Upper lobe of left lung (tissue), 6 donors: ENCODE results near the gene CRX. TPM values are rescaled to one million over a fixed set of nuclear protein-coding genes. Genes with fewer than 3 reads are reported as not detected.
"Not testable (repeated sequence)": the region's sequence is repeated elsewhere in the genome, so short reads cannot be mapped to it uniquely, and the experiment has no call there.

ENCODE experiments used
- ATAC-seq, 2 donors: fragments of 200-7000 bp; cut with Tn5 transposase; one replicate each; pipeline ENCODE4 v1.9.1; 2022; ENCODE audit warnings: mild to moderate bottlenecking in 2 of 2, moderate library complexity in 2 of 2; ENCODE audit not compliant: low FRiP score in 2 of 2
- DNase-seq, 2 donors: peaks; one replicate each; pipeline ENCODE4 v3.0.0-alpha.2; 2019 to 2020
- H3K27ac ChIP-seq, 4 donors: fragments of 200-600 bp; sonication (generic); one replicate each; pipeline ENCODE4 v1.5.1; 2016 to 2019
- H3K27me3 ChIP-seq, 4 donors: fragments of 200-600 bp; sonication (generic); one replicate each; pipeline ENCODE4 v1.5.1; 2017 to 2019
- H3K36me3 ChIP-seq, 4 donors: fragments of 200-600 bp; sonication (generic); one replicate each; pipeline ENCODE4 v1.5.1; 2016 to 2019
- H3K4me1 ChIP-seq, 4 donors: fragments of 200-600 bp; sonication (generic); one replicate each; pipeline ENCODE4 v1.5.1; 2018 to 2019
- H3K4me3 ChIP-seq, 4 donors: fragments of 200-600 bp; sonication (generic); one replicate each; pipeline ENCODE4 v1.5.1; 2017 to 2019; ENCODE audit warnings: mild to moderate bottlenecking in 2 of 4, moderate library complexity in 1 of 4
- H3K9me3 ChIP-seq, 4 donors: fragments of 200-600 bp; sonication (generic); one replicate each; pipeline ENCODE4 v1.5.1; 2018 to 2019
- EP300 ChIP-seq, 4 donors: sonication (generic); formaldehyde crosslinking; IDR thresholded peaks; one replicate each; pipeline ENCODE4 v1.5.1; 2017; ENCODE audit warnings: antibody characterized with exemption in 4 of 4, control low read depth in 2 of 4
- POLR2A ChIP-seq, 4 donors: fragments of 450-650 bp; IDR thresholded peaks; one replicate each; pipeline ENCODE4 v1.5.1; 2016 to 2017; ENCODE audit warnings: antibody characterized with exemption in 4 of 4, mild to moderate bottlenecking in 2 of 4
- POLR2AphosphoS5 ChIP-seq, 2 donors: sonication (generic); formaldehyde crosslinking; IDR thresholded peaks; one replicate each; pipeline ENCODE4 v1.5.1; 2017; ENCODE audit warnings: antibody characterized with exemption in 2 of 2
- WGBS, 2 donors: methylation state at CpG; one replicate each; pipeline ENCODE4 v1.1.5; 2017 to 2018; 5-methylcytosine and 5-hydroxymethylcytosine counted together
- total RNA-seq, 6 donors: library from RNA; depleted of rRNA in 4 of 6; stranded (reverse); fragments of >200 nt in 4 of 6; gene quantifications; one replicate each; pipeline versions ENCODE4 v1.1.0 to v1.2.1, GENCODE V29; 2016 to 2021
- TF ChIP-seq, protein P1 (sequence below), 6 experiments: fragments of 450-650 bp in 4 of 6; fragments of 200-600 bp in 2 of 6; sonication (generic) in 2 of 6; IDR thresholded peaks; one replicate each; pipeline ENCODE4 v1.5.1; 2016 to 2019; ENCODE audit warnings: antibody characterized with exemption in 6 of 6
- donor health status: DM: no; HTN: no; CAD: no; lungs with moderate emphysema.
- donor health status: DM: no; HTN: yes; CAD: no; lungs with severe emphysema.

CRX gene
- total RNA-seq, 6 donors from 2014 or later, result not detected

DNA sequence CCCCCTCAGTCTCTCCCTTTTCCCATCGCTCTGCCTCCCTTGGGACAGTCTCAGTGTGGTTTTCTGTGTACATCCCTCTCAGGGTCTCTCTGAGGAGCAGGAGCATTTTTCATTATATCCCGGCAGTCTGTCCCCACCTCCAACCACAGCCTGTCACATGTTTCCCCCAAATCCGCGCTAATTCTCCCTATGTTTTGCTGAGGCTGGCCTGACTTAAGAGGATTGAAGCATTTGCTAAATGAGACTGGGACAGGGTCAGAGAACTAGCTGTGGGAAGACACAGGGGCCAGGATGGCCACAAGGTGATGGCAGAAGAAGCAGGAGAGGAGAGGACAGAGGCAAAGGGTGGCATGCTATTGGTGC is 22.9 kb upstream of the CRX start:
- TF ChIP-seq POLR2AphosphoS5 (IDR thresholded peaks at IDR 0.05) (no peak), POLR2A (IDR thresholded peaks at IDR 0.05) (no peak), EP300 (IDR thresholded peaks at IDR 0.05) (no peak)
- TF ChIP-seq, protein P1, sequence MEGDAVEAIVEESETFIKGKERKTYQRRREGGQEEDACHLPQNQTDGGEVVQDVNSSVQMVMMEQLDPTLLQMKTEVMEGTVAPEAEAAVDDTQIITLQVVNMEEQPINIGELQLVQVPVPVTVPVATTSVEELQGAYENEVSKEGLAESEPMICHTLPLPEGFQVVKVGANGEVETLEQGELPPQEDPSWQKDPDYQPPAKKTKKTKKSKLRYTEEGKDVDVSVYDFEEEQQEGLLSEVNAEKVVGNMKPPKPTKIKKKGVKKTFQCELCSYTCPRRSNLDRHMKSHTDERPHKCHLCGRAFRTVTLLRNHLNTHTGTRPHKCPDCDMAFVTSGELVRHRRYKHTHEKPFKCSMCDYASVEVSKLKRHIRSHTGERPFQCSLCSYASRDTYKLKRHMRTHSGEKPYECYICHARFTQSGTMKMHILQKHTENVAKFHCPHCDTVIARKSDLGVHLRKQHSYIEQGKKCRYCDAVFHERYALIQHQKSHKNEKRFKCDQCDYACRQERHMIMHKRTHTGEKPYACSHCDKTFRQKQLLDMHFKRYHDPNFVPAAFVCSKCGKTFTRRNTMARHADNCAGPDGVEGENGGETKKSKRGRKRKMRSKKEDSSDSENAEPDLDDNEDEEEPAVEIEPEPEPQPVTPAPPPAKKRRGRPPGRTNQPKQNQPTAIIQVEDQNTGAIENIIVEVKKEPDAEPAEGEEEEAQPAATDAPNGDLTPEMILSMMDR (IDR thresholded peaks at IDR 0.05), result no peak
- H3K27ac ChIP-seq, result no peak overlapping the region
- DNase-seq (no peak), ATAC-seq (no peak)
- no peaks in the 10 kb centered on the region for H3K9me3 ChIP-seq
- no peak overlapping the region for H3K4me3 ChIP-seq
- WGBS, 2 donors, result 74 to 81% methylated on average over 4 of the region's 4 CpGs
- no peaks in the 10 kb centered on the region for H3K4me1 ChIP-seq
- H3K36me3 ChIP-seq, result no peaks in the 10 kb centered on the region
- no peaks in the 10 kb centered on the region for H3K27me3 ChIP-seq

DNA sequence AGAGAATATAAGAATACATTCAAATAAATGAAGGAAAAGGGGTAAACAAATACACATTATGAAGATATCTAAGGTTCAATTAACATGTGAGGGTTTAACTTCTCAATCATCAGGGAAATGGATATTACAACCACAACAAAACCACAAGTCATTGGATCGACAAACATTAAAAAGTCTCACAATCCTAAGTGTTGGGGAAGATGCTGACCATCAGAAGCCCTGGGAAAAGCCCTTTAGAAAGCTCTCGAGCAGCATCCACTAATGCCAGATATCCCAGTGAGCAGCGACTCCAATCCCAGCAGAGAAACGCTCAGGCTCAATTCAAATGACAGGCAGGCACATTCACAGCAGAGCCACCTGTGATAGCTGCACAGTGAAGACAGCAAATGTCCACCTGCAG is 20.5 kb upstream of the CRX start:
- 92 to 94% methylated on average over 4 of the region's 4 CpGs for WGBS, 2 donors
- Histone ChIP-seq H3K36me3 (no peaks in the 10 kb centered on the region), H3K4me1 (no peaks in the 10 kb centered on the region), H3K27me3 (no peaks in the 10 kb centered on the region), H3K9me3 (no peaks in the 10 kb centered on the region), H3K4me3 (no peak overlapping the region), H3K27ac (no peak overlapping the region)
- ATAC-seq, result no peak
- TF ChIP-seq EP300 (IDR thresholded peaks at IDR 0.05) (no peak), POLR2A (IDR thresholded peaks at IDR 0.05) (no peak), POLR2AphosphoS5 (IDR thresholded peaks at IDR 0.05) (no peak)
- TF ChIP-seq, protein P1 (IDR thresholded peaks at IDR 0.05), result no peak
- DNase-seq, result no peak

DNA sequence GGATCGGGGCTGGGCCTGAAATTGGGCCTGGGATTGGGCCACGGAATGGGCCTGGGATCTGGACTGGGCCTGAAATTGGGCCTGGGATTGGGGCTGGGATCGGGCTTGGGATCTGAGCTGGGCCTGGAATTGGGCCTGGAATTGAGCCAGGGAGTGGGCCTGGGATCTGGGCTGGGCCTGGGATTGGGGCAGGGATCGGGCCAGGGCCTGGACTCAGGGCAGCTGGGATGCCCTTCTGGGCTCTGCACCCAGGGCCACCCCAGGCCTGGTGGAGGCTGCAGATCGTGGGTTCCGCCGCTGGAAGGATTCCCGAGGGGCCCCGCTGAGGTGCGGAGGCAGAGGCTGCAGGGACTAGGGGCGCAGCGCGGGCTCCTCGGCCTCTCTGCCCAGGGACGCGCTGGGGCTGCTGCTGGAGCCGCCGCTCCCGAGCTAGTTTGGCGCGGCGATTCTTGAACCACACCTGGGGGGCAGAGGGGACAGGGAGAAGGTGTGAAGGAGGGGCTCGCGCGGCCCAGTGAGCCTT is 19.2 kb upstream of the CRX start:
- Histone ChIP-seq H3K4me3 (no peak overlapping the region), H3K27me3 (no peaks in the 10 kb centered on the region), H3K27ac (no peak overlapping the region), H3K9me3 (no peaks in the 10 kb centered on the region), H3K36me3 (no peaks in the 10 kb centered on the region), H3K4me1 (no peaks in the 10 kb centered on the region)
- TF ChIP-seq EP300 (IDR thresholded peaks at IDR 0.05), result no peak
- TF ChIP-seq POLR2AphosphoS5 (IDR thresholded peaks at IDR 0.05), result no peak
- no peak for TF ChIP-seq POLR2A (IDR thresholded peaks at IDR 0.05)
- TF ChIP-seq, protein P1 (IDR thresholded peaks at IDR 0.05), result no peak
- WGBS, 2 donors, result 88 to 90% methylated on average over 7 to 25 of the region's 25 CpGs
- ATAC-seq (no peak), DNase-seq (peak in 1 of 2 donors; percentile 72)

DNA sequence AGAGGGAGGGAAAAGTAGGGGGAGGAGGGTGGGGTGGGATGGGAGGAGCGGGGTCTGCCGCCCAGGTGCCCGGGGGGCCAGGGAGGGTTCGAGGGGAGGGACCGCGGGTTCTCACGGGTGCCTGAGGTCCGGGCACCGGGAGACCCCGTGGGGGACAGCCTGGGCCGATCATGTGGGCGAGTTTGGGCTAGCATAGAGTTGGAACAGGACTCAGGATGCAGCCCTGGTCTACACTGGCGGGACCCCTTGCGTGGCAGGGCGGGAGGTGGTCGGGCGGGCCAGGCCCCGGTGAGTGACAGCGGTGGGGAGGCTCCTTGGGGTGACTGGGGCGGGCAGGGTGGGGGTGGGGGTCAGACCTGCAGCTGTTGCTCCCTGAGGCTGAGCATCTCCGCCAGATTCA is 18.6 kb upstream of the CRX start:
- H3K4me3 ChIP-seq, H3K36me3 ChIP-seq, ATAC-seq, H3K27ac ChIP-seq, H3K9me3 ChIP-seq, H3K4me1 ChIP-seq, H3K27me3 ChIP-seq, DNase-seq: not testable (repeated sequence)
- WGBS, 2 donors, result 80 to 82% methylated on average over 11 to 19 of the region's 21 CpGs

DNA sequence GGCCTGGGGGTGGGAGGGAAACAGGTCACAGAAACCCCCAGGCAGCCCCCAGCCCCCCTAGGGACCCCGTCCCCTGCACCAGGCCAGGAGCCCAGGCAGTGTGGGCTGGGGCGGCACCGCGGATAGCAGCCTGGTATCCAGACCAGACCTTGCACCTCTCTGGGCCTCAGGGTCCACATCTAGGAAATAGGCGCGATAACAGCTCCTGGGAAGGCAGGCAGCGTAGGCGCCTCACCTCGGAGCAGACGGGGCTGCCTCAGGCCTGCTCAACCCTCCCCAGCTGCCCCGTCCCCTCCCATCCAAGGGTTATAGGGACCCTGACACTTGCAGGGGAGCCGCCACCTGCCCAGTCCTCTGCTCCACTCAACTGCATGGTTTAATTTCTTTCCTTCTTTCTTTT is 18.1 kb upstream of the CRX start:
- no CpG with 5 or more reads among the region's 12 CpGs for WGBS, 2 donors
- ATAC-seq, result peak; percentile 29 to 56
- not testable (repeated sequence) for H3K9me3 ChIP-seq, H3K27ac ChIP-seq, H3K4me1 ChIP-seq, H3K36me3 ChIP-seq, H3K4me3 ChIP-seq, H3K27me3 ChIP-seq, DNase-seq

DNA sequence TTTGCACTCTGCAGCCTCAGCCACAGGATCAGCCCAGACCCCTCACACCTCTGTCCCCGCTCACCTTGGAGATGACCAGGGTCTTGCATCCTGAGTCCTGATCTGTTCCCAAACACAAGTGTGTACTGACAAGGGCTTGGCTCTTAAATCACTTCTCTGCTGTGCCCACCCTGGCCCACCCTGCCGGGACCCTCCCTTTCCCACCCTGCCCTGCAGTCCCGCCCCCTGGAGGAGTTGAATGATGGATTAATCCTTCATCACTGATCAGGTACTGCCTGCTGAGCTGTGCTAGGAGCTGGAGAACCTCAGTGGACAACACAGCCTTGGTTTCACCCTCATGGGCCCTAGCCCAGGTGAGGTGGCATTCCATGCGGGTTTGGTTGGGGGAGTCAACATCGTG is 17.3 kb upstream of the CRX start, which contains the start of gene TPRX1:
TPRX1 (minus strand) TSS at position 101 of the 400 bp plus-strand sequence; CDS start at position 89, 12 bp downstream.
- 80% methylated on average over 4 of the region's 5 CpGs; no CpG with 5 or more reads in 1 of the 2 donors for WGBS, 2 donors
- not testable (repeated sequence) for H3K36me3 ChIP-seq, H3K4me1 ChIP-seq, H3K27me3 ChIP-seq, H3K9me3 ChIP-seq, H3K4me3 ChIP-seq, H3K27ac ChIP-seq, DNase-seq
- peak in 1 of 2 donors; percentile 10 for ATAC-seq
